NCI-H2227 (cell line): ENCODE data around the gene MPPED2.

ENCODE experiments used
- DNase-seq: peaks from one replicate; lab custom pipeline; 2025; ENCODE audit not compliant: unreplicated experiment; lab: John Stamatoyannopoulos, UW

Gene MPPED2

DNA sequence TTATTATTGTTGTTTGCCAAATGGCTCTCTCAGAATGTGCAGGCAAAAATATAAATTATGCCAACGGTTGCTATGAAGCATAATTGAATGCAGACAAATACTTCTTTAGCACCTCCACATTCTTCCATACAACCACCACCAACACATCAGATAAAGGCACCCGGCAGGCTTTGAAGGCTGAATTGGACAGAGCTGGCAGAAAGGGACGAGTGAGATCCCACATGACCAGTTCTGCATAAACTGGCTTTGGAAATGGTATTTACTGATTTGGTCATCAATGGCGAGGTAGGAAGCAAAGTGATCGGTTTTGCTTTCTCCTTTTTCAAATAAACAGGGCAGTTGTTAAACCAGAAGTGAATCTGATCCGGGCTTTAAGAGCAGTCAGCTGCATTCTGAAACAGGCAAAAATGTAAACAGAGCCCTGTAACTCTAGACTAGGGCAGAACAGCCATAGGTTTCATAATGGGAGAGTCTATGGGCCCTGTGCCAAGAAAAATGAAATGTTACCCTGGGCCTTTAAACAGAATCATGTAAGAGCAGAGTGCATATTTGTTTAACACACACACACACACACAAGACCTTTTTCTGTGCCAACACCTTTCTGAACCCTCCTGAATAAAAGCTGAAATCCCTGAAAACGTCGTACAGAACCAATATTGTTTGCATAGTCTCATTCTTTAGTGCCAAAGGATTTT, 97.7 kb downstream of the MPPED2 start:
- no peak for DNase-seq

DNA sequence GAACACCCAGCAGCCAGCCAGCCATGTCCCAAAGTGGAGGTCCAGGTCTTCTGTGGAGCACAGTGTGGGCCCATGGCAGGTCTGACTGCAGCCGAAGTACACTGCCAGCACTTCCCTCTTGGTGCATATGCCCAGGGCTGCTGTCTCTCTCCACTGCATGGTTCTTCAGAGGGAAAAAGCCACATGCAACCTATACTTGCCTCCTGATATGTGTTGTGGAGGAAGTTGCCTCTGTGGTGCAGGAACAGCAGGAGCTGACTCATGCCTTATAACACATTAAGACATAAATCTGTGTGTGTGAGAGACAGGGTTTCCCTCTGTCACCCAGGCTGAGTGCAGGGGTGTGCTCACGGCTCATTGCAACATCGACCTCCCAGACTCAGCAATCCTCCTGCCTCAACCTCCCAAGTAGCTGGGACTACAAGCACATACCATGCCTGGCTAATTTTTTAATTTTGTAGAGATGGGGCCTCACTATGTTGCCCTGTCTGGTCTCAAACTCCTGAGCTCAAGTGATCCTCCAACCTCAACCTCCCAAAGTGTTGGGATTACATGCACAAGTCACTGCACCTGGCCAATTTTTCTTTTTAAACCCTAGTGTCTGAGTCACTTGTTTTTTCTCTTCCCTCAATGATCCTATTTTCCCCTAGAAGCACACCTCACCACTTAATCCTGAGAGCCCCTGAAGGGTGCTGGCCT, 98.8 kb downstream of the MPPED2 start:
- DNase-seq: no peak

DNA sequence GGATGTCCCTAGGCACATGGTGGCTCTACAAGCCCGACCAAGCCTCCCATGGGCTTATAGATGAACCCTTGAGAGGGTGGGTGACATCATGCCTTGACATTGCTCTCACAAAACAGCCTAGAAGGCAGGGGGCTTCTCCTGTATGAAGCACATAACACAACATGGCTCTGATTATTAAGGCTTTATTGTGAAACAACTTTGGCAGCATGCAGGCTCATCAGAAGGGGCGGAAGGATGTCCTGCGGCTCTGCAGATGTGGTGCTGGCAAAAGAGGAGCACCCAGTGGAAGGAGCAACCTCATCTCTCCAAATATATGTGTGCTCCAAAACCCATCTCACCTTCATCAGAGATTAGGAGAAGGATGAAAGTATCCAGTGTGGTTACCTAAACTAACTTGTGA, 100.4 kb downstream of the MPPED2 start:
- no peak for DNase-seq

DNA sequence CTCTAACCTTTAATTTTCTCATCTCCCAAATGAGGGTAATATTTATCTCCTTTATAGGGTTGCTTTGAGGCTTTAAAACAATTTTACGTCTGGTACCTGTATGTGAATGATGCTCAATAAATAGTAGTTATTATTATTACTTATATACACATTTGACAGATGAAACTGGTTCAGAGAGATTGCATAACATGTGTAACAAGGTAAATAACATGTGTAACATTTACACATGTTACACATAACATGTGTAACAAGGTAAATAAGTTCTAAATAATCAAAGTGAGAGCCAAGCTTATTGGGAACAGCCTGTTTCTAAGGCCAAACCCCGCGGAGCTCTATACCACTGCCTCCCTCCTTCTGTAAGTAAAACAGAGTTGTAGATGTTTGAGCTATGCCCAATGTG, 100.9 kb downstream of the MPPED2 start:
- no peak for DNase-seq

DNA sequence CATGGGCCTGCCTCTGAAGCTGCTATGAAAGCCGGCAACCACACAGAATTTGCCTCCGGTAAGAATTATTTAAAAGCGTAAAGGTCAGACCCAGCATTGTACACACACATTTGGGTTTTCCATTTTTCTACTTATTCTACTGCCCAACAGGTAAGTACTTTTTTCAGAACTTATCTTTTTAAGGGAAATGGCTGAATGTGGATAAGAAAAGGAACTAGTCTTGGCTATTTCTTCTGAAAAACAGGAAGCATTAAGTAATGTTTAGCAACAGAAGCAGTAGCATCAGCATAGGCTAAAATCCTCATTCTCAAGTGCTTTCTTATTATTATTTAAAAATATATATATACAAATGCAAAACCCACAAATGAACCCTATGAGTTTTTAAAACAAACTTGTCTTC, 103.1 kb downstream of the MPPED2 start:
- no peak for DNase-seq

DNA sequence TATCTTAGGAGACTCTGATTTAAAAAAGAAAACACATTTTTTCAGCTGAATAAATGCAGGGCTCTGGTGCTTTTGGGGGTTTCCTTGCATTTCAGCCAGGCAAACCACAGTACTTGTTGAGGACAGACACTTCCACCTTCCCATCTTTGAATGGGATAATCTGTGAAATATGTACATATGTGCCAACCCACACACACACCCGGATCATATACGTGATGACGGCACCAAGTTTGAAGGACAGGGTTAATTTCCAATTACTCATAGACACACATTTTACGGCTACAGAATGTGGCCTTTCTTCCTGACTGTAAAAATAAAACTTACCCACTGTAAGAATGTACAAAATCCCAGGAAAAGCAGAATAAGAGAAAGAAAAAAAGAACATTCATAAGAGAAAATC, 104.4 kb downstream of the MPPED2 start:
- no peak for DNase-seq

DNA sequence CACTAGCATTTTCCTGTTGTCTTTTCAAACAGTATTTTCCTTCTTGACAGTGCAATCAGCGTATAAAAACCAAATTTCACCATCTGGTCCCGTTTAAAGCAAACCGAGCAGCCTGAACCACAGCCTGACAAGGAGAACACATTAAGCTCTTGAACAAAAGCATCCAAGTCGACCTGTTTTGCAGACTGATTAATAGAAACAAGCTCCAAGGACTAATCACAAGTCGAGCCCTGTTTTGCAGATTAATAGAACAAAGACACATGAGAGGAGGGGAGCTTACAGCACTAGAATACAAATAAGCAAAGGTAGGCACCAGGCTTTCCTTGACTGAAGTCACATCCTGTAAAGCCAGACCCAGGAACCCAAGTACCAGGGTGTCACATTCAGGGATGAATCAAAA, 104.8 kb downstream of the MPPED2 start:
- DNase-seq: no peak

DNA sequence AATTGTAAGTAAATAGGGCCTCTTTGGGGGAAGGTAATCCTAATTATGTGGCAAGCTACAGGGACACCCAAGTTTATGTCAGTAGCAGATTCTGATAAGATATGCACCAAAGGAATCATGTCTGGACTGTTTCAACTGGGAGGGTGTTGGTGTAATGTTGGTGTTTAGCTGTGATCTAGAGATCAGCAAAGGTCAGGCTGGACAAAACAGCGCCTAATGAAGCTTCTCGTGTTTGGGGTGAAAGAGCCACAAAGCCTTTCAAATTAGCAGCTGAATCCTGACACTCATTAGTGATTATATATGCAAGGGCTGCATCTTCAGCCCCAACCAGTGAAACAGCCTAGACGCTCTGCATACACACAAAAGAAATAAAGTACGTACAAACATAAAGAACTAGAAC, 106.3 kb downstream of the MPPED2 start:
- DNase-seq: no peak

DNA sequence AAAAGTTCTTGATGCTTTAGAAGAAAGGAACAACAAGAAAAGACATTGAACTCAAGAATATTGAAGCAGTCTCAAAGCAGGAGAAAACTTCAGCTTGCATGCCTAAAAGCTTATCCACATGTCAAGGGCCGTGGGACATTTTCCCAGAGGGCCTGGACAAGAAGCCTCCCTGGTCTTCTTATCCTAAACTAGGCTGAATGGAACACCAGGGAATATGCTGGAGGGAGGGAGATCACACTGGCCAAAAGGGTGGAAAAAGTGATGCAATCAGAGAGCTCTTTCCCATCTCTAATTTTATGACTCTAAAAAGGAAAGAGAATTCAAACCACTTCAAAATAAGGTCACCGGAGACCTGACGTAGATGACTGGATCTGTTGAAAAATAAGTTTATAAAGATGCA, 107.2 kb downstream of the MPPED2 start:
- no peak for DNase-seq

DNA sequence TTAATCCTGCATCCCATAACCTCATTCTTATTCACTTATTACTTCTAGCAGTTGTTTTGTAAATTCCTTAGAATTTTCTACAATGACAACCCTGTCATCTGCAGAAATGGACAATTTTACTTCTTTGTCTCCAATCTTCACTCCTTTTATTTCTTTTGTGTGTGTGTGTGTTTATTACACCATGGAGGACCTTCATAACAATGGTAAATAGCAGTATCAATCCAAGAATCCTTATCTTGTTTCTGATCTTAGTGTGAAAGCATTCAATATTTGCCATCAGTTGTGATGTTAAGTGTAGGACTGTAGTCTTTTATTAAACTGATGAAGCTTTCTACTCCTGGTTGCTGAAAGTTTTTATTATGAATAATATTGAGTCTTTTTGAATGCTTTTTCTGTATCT, 109.1 kb downstream of the MPPED2 start:
- DNase-seq: no peak

DNA sequence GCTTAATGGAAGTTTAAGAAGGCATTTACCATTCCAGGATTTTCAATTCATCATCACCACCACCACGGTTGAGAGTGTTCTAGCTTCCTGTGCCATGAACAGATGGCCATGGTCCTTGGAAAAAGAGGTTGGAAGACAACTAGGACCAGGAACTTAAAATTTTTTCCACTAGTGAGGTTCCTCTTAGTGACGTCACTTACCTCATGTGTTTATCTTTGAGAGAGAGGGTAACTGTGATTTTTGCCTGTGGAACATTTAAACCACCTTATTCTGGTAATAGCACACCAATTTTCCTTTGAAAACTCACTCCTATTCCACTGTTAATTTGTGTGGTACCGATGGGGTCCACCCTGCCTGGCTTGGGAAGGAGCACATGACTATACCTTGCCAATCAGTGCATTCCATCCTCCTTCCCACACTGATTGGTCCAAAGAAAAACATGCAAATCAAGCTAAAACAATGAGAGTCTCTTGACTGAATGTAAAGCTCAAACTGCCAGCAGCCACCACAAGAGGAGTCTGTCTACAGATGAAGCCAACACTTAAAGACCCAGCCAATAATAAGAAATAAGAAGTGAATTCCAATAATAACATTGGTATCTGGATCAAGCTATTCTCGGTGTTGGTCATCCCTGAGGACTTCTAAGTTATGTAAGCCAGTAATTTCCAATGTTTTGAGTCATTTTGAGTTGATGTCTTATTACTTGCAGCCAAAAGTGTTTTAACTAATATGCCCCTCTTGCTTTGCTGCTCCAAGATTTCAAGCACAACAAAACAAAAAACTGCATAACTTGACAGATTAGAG, 111.8 kb downstream of the MPPED2 start:
- no peak for DNase-seq

DNA sequence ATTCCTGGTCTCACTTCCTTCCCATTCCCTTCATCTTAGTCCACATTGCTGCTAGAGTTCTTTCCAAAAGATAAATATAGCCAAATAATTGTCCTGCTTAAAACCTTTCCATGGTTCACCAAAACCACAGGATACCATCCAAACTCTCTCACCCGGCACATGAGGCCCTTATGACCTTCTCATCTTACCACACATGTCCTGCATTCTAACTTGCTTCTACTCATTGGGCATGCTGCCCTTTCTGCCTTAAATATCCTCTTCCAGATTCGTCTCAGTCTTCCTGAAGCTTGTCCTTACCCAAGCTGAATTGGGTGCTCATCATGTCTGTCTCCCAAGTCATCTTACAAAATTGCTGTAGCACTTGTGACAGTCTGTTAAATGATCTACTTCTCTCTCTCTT, 114.9 kb downstream of the MPPED2 start:
- DNase-seq: no peak

DNA sequence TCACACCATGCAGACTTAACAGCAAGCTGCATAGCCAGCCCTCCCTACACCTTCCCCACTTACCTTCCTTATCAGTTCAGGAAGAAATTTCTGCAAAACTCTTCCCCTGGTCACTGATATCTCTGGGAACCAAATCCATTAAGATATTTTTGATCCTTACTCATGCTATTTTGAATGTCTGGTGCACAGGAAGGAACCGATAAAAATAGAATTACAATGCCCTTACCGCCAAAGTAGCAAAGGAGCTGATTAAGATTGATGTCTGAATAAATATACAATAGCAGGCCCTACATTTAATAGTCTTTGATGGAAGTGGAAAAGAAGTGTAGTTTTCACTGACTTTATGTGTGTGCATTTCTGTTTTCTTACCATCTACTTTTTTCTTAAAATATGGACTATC, 117.3 kb downstream of the MPPED2 start:
- no peak for DNase-seq

DNA sequence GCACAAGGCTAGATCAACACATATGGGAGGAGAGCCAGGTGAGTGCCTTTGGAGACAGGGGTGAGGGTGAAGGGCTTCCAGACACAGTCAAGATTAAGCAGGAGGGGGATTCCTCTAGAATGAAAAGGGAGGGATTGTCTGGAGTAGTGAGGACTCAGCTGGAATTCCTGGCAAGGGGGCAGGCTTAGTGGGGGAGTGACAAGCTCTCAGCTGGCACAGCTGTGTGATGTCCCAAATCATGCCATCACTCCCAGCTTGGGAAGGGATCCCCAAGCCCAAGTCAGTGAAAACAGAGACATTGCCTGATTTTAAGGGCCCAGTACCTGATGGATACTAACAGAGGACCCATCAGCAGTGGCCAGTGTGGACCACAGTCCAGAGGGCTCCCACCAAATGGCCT, 119.0 kb downstream of the MPPED2 start:
- DNase-seq: no peak

DNA sequence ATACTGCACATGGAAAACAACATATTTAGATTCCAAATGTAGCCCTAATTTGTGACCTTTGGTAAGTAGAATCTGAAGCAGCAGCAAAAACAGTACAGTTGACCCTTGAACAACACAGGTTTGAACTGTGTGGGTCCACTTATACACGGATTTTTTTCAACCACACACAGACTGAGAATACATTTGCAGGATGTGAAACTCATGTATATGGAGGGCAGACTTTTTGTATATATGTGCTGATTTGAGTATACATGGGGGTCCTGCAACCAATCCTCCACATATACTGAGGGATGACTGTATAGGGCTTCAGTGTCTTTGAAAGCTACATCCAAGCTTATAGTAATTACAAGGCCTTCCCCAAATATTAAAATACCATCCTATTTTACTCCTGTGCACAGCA, 120.5 kb downstream of the MPPED2 start:
- DNase-seq: no peak

DNA sequence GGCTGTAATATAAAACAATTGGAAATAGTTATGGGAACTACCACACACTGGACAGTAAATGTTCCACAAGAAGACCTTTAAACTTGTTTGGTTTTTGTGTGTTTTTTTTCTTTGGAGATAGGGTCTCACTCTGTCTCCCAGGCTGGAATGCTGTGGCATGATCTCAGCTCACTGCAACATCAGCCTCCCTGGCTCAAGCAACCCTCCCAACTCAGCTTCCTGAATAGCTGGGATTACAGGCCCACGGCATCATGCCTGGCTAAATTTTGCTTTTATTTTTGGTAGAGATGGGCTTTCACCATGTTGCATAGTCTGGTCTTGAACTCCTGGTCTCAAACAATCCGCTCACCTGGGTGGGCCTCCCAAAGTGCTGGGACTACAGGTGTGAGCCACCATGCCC, 121.0 kb downstream of the MPPED2 start:
- no peak for DNase-seq

DNA sequence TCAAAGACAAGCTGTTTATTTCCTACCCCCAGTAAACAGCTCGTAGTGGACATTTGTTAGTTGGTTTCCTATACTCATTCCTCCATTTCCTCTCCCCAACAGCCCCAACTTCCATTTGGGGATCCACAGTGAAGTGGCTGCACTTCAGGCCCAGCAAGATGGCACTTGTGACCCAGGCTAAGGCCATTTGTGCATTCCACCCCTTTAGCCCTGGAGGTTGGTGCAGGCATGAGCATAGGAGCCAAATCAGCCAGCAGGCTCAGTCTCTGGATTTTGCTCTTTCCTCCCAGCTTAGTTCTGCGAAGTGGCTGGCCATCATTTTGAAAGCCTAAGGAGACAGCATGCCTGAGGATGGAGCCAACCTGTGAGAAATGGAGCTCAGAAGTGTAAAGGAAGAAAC, 122.9 kb downstream of the MPPED2 start:
- DNase-seq: no peak

DNA sequence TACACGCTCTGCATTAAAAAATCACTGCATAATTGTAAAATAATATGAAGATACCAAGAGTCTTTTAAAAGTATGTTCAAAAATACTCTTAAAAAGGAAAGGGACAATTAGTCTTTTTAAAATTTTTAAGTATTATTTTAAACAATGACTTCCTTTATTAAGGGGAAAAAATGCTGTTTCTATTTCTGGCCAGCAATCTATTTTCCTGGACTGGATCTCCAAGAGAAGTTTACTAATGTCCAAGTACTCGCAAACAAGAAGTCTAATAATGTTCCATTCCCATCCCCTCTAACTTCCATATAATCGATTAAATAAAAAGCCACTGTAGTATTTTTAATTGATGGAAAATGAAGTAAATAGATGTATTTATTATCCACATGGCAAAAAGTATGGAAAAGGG, 123.7 kb downstream of the MPPED2 start:
- DNase-seq: no peak

DNA sequence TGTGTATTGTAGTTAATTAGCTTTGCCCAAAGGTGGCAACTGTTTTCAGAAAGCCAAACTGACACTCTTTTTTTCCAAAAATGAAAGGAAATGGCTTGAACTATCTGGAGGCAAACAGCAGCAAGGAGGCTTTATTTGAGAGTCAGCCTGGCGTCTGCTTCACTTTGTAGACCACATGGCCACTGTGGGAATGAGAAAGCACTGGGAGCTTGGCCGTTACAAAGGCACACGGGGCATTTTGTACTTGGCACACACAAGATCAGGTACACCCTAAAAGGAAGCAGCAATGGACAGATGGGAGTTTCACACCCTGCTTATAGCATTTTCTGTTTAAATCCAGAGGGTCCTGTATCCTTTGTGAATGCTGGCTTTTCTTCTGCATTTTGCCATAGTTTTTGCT, 126.3 kb downstream of the MPPED2 start:
- no peak for DNase-seq

DNA sequence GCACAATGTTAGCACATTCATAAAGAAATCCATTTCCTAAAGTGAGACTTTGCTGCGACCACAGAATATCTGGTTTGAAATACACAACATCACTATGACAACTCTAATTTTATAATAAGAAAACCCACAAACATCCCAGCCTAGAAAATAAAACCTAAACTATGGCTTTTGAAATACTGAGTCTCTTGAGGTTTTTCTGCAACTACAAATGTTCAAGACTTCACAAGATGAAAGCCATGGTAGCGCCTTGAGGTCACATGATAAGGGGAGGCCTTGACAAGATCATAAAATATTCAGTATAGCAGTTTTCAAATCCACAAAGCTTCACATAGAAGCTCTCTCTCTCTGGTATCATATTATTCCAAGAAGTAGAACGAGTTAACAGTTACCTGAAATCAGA, 126.8 kb downstream of the MPPED2 start:
- no peak for DNase-seq

DNA sequence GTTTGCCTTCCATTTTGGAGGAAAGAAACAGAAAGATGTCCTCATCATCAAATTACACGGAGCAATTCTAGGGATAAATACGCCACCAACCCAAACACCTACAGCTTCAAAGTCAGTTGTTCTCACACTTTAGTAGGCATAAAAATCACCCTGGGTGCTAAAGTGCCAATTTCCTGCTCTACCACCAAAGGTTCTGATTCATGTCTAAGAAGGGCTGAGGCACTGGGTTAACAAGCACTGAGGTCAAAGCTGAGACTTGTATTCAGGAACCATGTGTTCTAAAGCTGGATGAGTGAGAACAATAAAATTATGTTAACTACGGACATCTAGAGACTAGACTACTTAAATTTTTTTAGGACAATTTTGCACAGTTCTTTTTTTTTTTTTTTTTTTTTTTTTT, 127.6 kb downstream of the MPPED2 start:
- DNase-seq: no peak

DNA sequence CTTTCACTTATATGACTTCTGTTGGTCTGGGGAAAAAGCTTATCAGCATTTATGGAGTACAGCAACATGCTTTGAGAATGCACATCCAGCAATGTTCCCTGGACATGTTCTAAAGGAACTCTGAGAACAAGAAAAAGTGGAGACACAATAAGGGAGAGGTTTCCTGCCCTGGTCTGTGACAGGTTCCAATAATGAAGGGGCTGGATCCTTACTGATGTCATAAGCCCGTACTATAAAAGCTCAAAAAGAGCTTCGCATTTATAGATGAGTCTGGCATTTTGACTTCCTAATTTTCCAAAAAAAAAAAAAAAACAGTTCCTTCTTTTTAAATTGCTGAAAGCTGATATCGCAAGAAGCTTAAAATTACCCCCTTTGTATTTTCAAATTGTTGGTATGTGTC, 129.1 kb downstream of the MPPED2 start:
- DNase-seq: no peak
